ENCODE measurements around the gene PRKD2.

DNA sequence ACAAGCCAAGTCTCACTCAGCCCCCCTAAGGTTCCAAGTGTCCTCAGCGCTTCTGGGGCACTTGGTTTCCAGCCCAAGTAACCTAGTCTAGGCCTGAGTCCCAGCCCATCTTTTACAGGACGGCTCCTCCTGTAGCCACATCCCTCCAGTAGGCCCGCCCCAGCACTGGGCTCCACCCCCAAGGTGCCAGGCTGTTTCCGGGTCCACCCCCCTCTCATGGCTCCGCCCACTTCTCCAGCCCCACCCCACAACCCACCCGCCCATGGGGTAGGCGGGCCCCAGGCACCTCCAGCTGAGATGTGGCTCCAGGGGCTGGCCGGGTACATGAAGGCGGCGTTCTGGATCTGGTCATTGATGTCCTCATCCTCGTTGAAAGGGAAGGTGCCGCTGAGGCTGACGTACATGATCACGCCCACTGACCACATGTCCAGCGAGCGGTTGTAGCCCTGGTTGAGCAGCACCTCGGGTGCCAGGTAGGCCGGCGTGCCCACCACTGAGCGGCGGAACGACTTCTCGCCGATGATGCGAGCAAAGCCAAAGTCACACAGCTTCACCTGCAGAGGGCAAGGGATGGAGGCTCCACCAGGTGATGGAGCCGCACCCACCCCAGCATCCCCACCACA lies 38.7 kb downstream of the PRKD2 start:
- TF ChIP-seq MXI1 (conservative IDR thresholded peaks at IDR 0.05; ENCODE audit: poor library complexity, severe bottlenecking) = no peak
- TF ChIP-seq, protein P1, sequence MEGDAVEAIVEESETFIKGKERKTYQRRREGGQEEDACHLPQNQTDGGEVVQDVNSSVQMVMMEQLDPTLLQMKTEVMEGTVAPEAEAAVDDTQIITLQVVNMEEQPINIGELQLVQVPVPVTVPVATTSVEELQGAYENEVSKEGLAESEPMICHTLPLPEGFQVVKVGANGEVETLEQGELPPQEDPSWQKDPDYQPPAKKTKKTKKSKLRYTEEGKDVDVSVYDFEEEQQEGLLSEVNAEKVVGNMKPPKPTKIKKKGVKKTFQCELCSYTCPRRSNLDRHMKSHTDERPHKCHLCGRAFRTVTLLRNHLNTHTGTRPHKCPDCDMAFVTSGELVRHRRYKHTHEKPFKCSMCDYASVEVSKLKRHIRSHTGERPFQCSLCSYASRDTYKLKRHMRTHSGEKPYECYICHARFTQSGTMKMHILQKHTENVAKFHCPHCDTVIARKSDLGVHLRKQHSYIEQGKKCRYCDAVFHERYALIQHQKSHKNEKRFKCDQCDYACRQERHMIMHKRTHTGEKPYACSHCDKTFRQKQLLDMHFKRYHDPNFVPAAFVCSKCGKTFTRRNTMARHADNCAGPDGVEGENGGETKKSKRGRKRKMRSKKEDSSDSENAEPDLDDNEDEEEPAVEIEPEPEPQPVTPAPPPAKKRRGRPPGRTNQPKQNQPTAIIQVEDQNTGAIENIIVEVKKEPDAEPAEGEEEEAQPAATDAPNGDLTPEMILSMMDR (IDR thresholded peaks at IDR 0.05; ENCODE audit: poor library complexity, severe bottlenecking) = no peak
- no peak for TF ChIP-seq EP300 (conservative IDR thresholded peaks at IDR 0.05; ENCODE audit: poor library complexity, severe bottlenecking)
- TF ChIP-seq EZH2 (IDR thresholded peaks at IDR 0.05; ENCODE audit: borderline replicate concordance, insufficient read depth, low read length, poor library complexity, severe bottlenecking) = no peak
